ENCODE measurements around the gene MAF.

The MAF gene

GRCh38 chr16:79621027-79621426, 20.5 kb upstream of the MAF start:
- in situ Hi-C loops (cut with MboI; ENCODE audit: low sequenced_read_pairs, unreplicated experiment) = loop anchor here (25.0 kb wide), 1 partner anchor 841 kb away; no protein-coding TSS in a partner anchor
- TF ChIP-seq CTCF (IDR thresholded peaks at IDR 0.05; ENCODE audit: borderline replicate concordance, control extremely low read depth, extremely low read depth, insufficient read depth, missing control alignments) = no peak
- DNase-seq (ENCODE audit: low spot score) = no peak

GRCh38 chr16:79618692-79619050, 18.1 kb upstream of the MAF start:
- no peak for TF ChIP-seq CTCF (IDR thresholded peaks at IDR 0.05; ENCODE audit: borderline replicate concordance, control extremely low read depth, extremely low read depth, insufficient read depth, missing control alignments)
- DNase-seq (ENCODE audit: low spot score) = no peak
- in situ Hi-C loops (cut with MboI; ENCODE audit: low sequenced_read_pairs, unreplicated experiment) = loop anchor here (25.0 kb wide), 1 partner anchor 844 kb away; no protein-coding TSS in a partner anchor

- TF ChIP-seq CTCF (IDR thresholded peaks at IDR 0.05; ENCODE audit: borderline replicate concordance, control extremely low read depth, extremely low read depth, insufficient read depth, missing control alignments) = no peak
- DNase-seq (ENCODE audit: low spot score) = no peak
- in situ Hi-C loops (cut with MboI; ENCODE audit: low sequenced_read_pairs, unreplicated experiment) = loop anchor here (25.0 kb wide), 1 partner anchor 844 kb away; no protein-coding TSS in a partner anchor
Measured at GRCh38 chr16:79618041-79618691, 17.6 kb upstream of the MAF start.

GRCh38 chr16:79613009-79613408, 12.5 kb upstream of the MAF start:
- in situ Hi-C loops (cut with MboI; ENCODE audit: low sequenced_read_pairs, unreplicated experiment) = loop anchor here (25.0 kb wide), 1 partner anchor 849 kb away; no protein-coding TSS in a partner anchor
- TF ChIP-seq CTCF (IDR thresholded peaks at IDR 0.05; ENCODE audit: borderline replicate concordance, control extremely low read depth, extremely low read depth, insufficient read depth, missing control alignments) = no peak
- DNase-seq (ENCODE audit: low spot score) = no peak

- DNase-seq (ENCODE audit: low spot score) = no peak
- TF ChIP-seq CTCF (IDR thresholded peaks at IDR 0.05; ENCODE audit: borderline replicate concordance, control extremely low read depth, extremely low read depth, insufficient read depth, missing control alignments) = no peak
- in situ Hi-C loops (cut with MboI; ENCODE audit: low sequenced_read_pairs, unreplicated experiment) = loop anchor here (25.0 kb wide), 1 partner anchor 850 kb away; no protein-coding TSS in a partner anchor
Measured at GRCh38 chr16:79612207-79612606, 11.7 kb upstream of the MAF start.

GRCh38 chr16:79610771-79611170, 10.2 kb upstream of the MAF start:
- DNase-seq (ENCODE audit: low spot score) = no peak
- in situ Hi-C loops (cut with MboI; ENCODE audit: low sequenced_read_pairs, unreplicated experiment) = loop anchor here (25.0 kb wide), 1 partner anchor 852 kb away; no protein-coding TSS in a partner anchor
- no peak for TF ChIP-seq CTCF (IDR thresholded peaks at IDR 0.05; ENCODE audit: borderline replicate concordance, control extremely low read depth, extremely low read depth, insufficient read depth, missing control alignments)
